Activated naive CD4-positive, alpha-beta T cell treated with anti-CD3 and anti-CD28 coated beads, Interleukin-2, amount 50 U/mL, for 72 hours (primary cell): ENCODE data around the gene HADHA. TPM values are rescaled to one million over a fixed set of nuclear protein-coding genes. Genes with fewer than 3 reads are reported as not detected.
A peak's percentile ranks its signal among the peaks of the same experiment; 100 is the strongest.

Experiments used
- ATAC-seq, 2 donors: fragments of 150-1000 bp; cut with Tn5 transposase; 2 replicates each; pipeline ENCODE4 v1.10.0; 2021; ENCODE audit warnings: mild to moderate bottlenecking in 2 of 2, moderate library complexity in 2 of 2
- DNase-seq, 2 donors: peaks; one replicate each; pipeline ENCODE4 v3.0.0; 2021 to 2022; ENCODE audit warnings: low spot score in 2 of 2
- H3K27ac Mint-ChIP-seq, 2 donors: one replicate each; pipeline ENCODE4 v1.8.0; 2022; ENCODE audit warnings: mild to moderate bottlenecking in 2 of 2, mixed read lengths in 2 of 2
- H3K36me3 Mint-ChIP-seq, 2 donors: one replicate each; pipeline ENCODE4 v1.8.0; 2022; ENCODE audit warnings: mixed read lengths in 2 of 2
- H3K9me3 Mint-ChIP-seq, 2 donors: one replicate each; pipeline ENCODE4 v1.8.0; 2022; ENCODE audit warnings: mixed read lengths in 2 of 2
- total RNA-seq, 2 donors: library from RNA; stranded (reverse); gene quantifications; one replicate each; pipeline ENCODE4 v1.2.3, GENCODE V29; 2022

Gene HADHA
- total RNA-seq, 2 donors from 2014 or later: 85.0 to 140 TPM

GRCh38 chr2:26144953-26145680 is 99.3 kb downstream of the HADHA start:
- Mint-ChIP-seq H3K27ac (no peak overlapping the region), H3K36me3 (no peaks in the 10 kb centered on the region), H3K9me3 (no peaks in the 10 kb centered on the region)
- DNase-seq (peak in 1 of 2 donors; percentile 63), ATAC-seq (peak; percentile 58 to 75)

- ATAC-seq: no peak
- DNase-seq: no peak
- Mint-ChIP-seq H3K36me3 (no peaks in the 10 kb centered on the region), H3K27ac (peak overlapping the region in 1 of 2 donors; percentile 30), H3K9me3 (no peaks in the 10 kb centered on the region)
Measured at GRCh38 chr2:26144031-26144430, 100.4 kb downstream of the HADHA start.

- DNase-seq (no peak), ATAC-seq (no peak)
- Mint-ChIP-seq H3K36me3 (no peaks in the 10 kb centered on the region), H3K27ac (peak overlapping the region in 1 of 2 donors; percentile 29), H3K9me3 (no peaks in the 10 kb centered on the region)
Measured at GRCh38 chr2:26141145-26141769, 103.2 kb downstream of the HADHA start.

Other genes with a start within 250 kb of the HADHA start
- gene RAB10, start 210.5 kb downstream of the HADHA start, total RNA-seq: 10 to 100 TPM; 83.1 to 90.1 TPM
- gene GAREM2, start 71.5 kb downstream of the HADHA start, total RNA-seq: 10 to 100 TPM in 1 of 2 donors, under 1 TPM in 1; 0.96 to 10.4 TPM
- 10 to 100 TPM; 60.8 to 74.1 TPM for gene HADHB, start 307 bp upstream of the HADHA start, total RNA-seq
- 10 to 100 TPM; 24.4 to 45.0 TPM for gene SELENOI, start 101.5 kb upstream of the HADHA start, total RNA-seq
- gene ADGRF3, start 102.2 kb upstream of the HADHA start, total RNA-seq: 1 to 10 TPM in 1 of 2 donors, under 1 TPM in 1; 0.57 to 7.5 TPM
- not detected for gene DRC1, start 157.3 kb upstream of the HADHA start, total RNA-seq
- gene OTOF, start 233.5 kb upstream of the HADHA start, total RNA-seq: 1 to 10 TPM in 1 of 2 donors, under 1 TPM in 1; 0.16 to 2.7 TPM